HepG2 (cell line): Measurements from ENCODE around the gene CMYA5. TPM values are rescaled to one million over a fixed set of nuclear protein-coding genes. Genes with fewer than 3 reads are reported as not detected.

Experiments used
- E2F2 ChIP-seq: sonication (generic); formaldehyde crosslinking; IDR thresholded peaks from 2 replicates; pipeline ENCODE4 v1.4.0; 2020; ENCODE audit warnings: missing genetic modification reagents, borderline replicate concordance
- KIAA2018 ChIP-seq: sonication (generic); formaldehyde crosslinking; IDR thresholded peaks from 2 replicates; pipeline ENCODE4 v1.5.0; 2020; ENCODE audit warnings: mild to moderate bottlenecking, missing genetic modification reagents, borderline replicate concordance
- ZNF720 ChIP-seq: sonication (generic); formaldehyde crosslinking; IDR thresholded peaks from 2 replicates; pipeline ENCODE4 v1.4.0; 2020; ENCODE audit warnings: missing genetic modification reagents
- polyA plus RNA-seq, 8 experiments: library from polyadenylated mRNA; depleted of rRNA in 3 of 8; stranded (reverse) in 7 of 8; unstranded in 1 of 8; fragments of >200 nt; fragmentation: Illumina TruSeq in 4 of 8; extraction: Trizol in 4 of 8; gene quantifications; 2 replicates each; pipeline versions ENCODE4 v1.2.1 to v1.2.3, GENCODE V29; 2011 to 2016; ENCODE audit warnings: low read depth in 4 of 8, missing spikeins in 1 of 8, mixed read lengths in 1 of 8; ENCODE audit not compliant: insufficient read depth in 1 of 8
- total RNA-seq, 5 experiments: library from RNA; depleted of rRNA; stranded (reverse); fragments of >200 nt; fragmentation: Illumina TruSeq; extraction: Trizol; gene quantifications; 2 replicates each; pipeline ENCODE4 v1.2.3, GENCODE V29; 2016; ENCODE audit warnings: low read depth in 1 of 5

CMYA5 gene
- total and polyA plus RNA-seq, 2 of the 13 experiments (the other 11 are each of a cell fraction or from before 2014, with no cell fraction given) = 0.13 to 0.51 TPM

- TF ChIP-seq KIAA2018 (CRISPR knock-in tag) (no peak), ZNF720 (CRISPR knock-in tag) (no peak), E2F2 (no peak)
- TF ChIP-seq, all 625 proteins: peak for 0
These were observed 109.4 kb downstream of the CMYA5 start (continued) for GRCh38 chr5:79798893-79799590.
